WTC11 (cell line): ENCODE measurements around the gene CEP68. TPM values are rescaled to one million over a fixed set of nuclear protein-coding genes. Genes with fewer than 3 reads are reported as not detected.

Source experiments
- ATAC-seq: fragments of 200-7000 bp; cut with Tn5 transposase; 2 replicates; pipeline ENCODE4 v1.10.0; 2021; ENCODE audit warnings: mild to moderate bottlenecking, moderate library complexity
- CTCF ChIA-PET: fragments of 300-600 bp; sonication (Branson Sonifier 250); formaldehyde crosslinking; loops from one replicate; lab custom pipeline; 2021; ENCODE audit warnings: antibody characterized with exemption; lab: Charles Lee
- POLR2A ChIA-PET: fragments of 350-600 bp; sonication (Branson Sonifier 250); formaldehyde crosslinking; loops from one replicate; lab custom pipeline; 2021; ENCODE audit warnings: antibody characterized with exemption; lab: Charles Lee
- DNase-seq: peaks from one replicate; pipeline ENCODE4 v3.0.0; 2021; ENCODE audit warnings: low spot score
- H3K27ac Mint-ChIP-seq: 2 replicates; pipeline ENCODE4 v1.8.0; 2021; ENCODE audit warnings: mixed read lengths
- H3K27me3 Mint-ChIP-seq: 2 replicates; pipeline ENCODE4 v1.8.0; 2021; ENCODE audit warnings: low read depth, mild to moderate bottlenecking, moderate library complexity, mixed read lengths
- H3K36me3 Mint-ChIP-seq: 2 replicates; pipeline ENCODE4 v1.8.0; 2021; ENCODE audit warnings: mixed read lengths
- H3K4me1 Mint-ChIP-seq: 2 replicates; pipeline ENCODE4 v1.8.0; 2022; ENCODE audit warnings: mixed read lengths
- H3K4me3 Mint-ChIP-seq: 2 replicates; pipeline ENCODE4 v1.8.0; 2021; ENCODE audit warnings: mild to moderate bottlenecking, moderate library complexity, mixed read lengths
- H3K9me3 Mint-ChIP-seq: 2 replicates; pipeline ENCODE4 v1.8.0; 2021; ENCODE audit warnings: mixed read lengths
- ATF1 ChIP-seq: sonication (generic); formaldehyde crosslinking; IDR thresholded peaks from 2 replicates; pipeline ENCODE4 v1.8.1; 2023; ENCODE audit warnings: mild to moderate bottlenecking, moderate library complexity, missing genetic modification reagents
- CREB1 ChIP-seq: sonication (generic); formaldehyde crosslinking; IDR thresholded peaks from 2 replicates; pipeline ENCODE4 v1.8.0; 2023; ENCODE audit warnings: mild to moderate bottlenecking, missing genetic modification reagents
- E2F1 ChIP-seq: sonication (generic); formaldehyde crosslinking; IDR thresholded peaks from 2 replicates; pipeline ENCODE4 v1.8.0; 2022; ENCODE audit warnings: mild to moderate bottlenecking, missing genetic modification reagents
- E2F4 ChIP-seq: sonication (generic); formaldehyde crosslinking; IDR thresholded peaks from 2 replicates; pipeline ENCODE4 v1.8.1; 2022; ENCODE audit warnings: low read depth, mild to moderate bottlenecking, moderate library complexity, missing genetic modification reagents, borderline replicate concordance
- ELF4 ChIP-seq: sonication (generic); formaldehyde crosslinking; IDR thresholded peaks from 2 replicates; pipeline ENCODE4 v1.8.1; 2022; ENCODE audit warnings: low read depth, mild to moderate bottlenecking, moderate library complexity, missing genetic modification reagents
- ESRRA ChIP-seq: sonication (generic); formaldehyde crosslinking; IDR thresholded peaks from 2 replicates; pipeline ENCODE4 v1.8.1; 2022; ENCODE audit warnings: mild to moderate bottlenecking, missing genetic modification reagents, borderline replicate concordance
- FOXK1 ChIP-seq: sonication (generic); formaldehyde crosslinking; IDR thresholded peaks from 2 replicates; pipeline ENCODE4 v1.8.0; 2022; ENCODE audit warnings: mild to moderate bottlenecking, moderate library complexity, missing genetic modification reagents
- FOXP1 ChIP-seq: sonication (generic); formaldehyde crosslinking; IDR thresholded peaks from 2 replicates; pipeline ENCODE4 v1.8.0; 2022; ENCODE audit warnings: missing genetic modification reagents, mild to moderate bottlenecking, moderate library complexity, borderline replicate concordance
- FOXP4 ChIP-seq: sonication (generic); formaldehyde crosslinking; IDR thresholded peaks from 2 replicates; pipeline ENCODE4 v1.8.0; 2022; ENCODE audit warnings: mild to moderate bottlenecking, missing genetic modification reagents
- GRHL2 ChIP-seq: fragments of 250-450 bp; sonication (Bioruptor Pico); IDR thresholded peaks from 2 replicates; pipeline ENCODE4 v1.8.0; 2022; ENCODE audit warnings: mild to moderate bottlenecking, moderate library complexity; ENCODE audit not compliant: insufficient replicate concordance, severe bottlenecking
- IRF1 ChIP-seq: sonication (generic); formaldehyde crosslinking; IDR thresholded peaks from 2 replicates; pipeline ENCODE4 v1.8.0; 2023; ENCODE audit warnings: missing genetic modification reagents
- KAT7 ChIP-seq: sonication (generic); formaldehyde crosslinking; IDR thresholded peaks from 2 replicates; pipeline ENCODE4 v1.8.1; 2023; ENCODE audit warnings: missing genetic modification reagents, mild to moderate bottlenecking, borderline replicate concordance
- NFE2L1 ChIP-seq: sonication (generic); formaldehyde crosslinking; IDR thresholded peaks from 2 replicates; pipeline ENCODE4 v1.8.1; 2023; ENCODE audit warnings: missing genetic modification reagents
- RORB ChIP-seq: fragments of 250-450 bp; sonication (Bioruptor Pico); IDR thresholded peaks from 2 replicates; pipeline ENCODE4 v1.9.0; 2021; ENCODE audit warnings: mild to moderate bottlenecking
- TEAD4 ChIP-seq: sonication (generic); formaldehyde crosslinking; IDR thresholded peaks from 2 replicates; pipeline ENCODE4 v1.8.0; 2022; ENCODE audit warnings: mild to moderate bottlenecking, missing genetic modification reagents
- TP53 ChIP-seq: sonication (generic); formaldehyde crosslinking; IDR thresholded peaks from 2 replicates; pipeline ENCODE4 v1.8.1; 2023; ENCODE audit warnings: mild to moderate bottlenecking, missing genetic modification reagents
- ZNF138 ChIP-seq: sonication (generic); formaldehyde crosslinking; conservative IDR thresholded peaks from 2 replicates; pipeline ENCODE4 v1.8.1; 2022; ENCODE audit warnings: mild to moderate bottlenecking, moderate library complexity, missing genetic modification reagents
- ZNF232 ChIP-seq: sonication (generic); formaldehyde crosslinking; IDR thresholded peaks from 2 replicates; pipeline ENCODE4 v1.8.0; 2022; ENCODE audit warnings: mild to moderate bottlenecking, missing genetic modification reagents
- ZNF532 ChIP-seq: fragments of 250-450 bp; sonication (Bioruptor Pico); IDR thresholded peaks from 2 replicates; pipeline ENCODE4 v1.9.0; 2021; ENCODE audit warnings: mild to moderate bottlenecking, borderline replicate concordance
- total RNA-seq: library from RNA; stranded (reverse); gene quantifications from 3 replicates; pipeline ENCODE4 v1.2.3, GENCODE V29; 2021

CEP68 gene
- total RNA-seq, 1 experiment from 2014 or later, result 16.7 TPM

- ChIA-PET CTCF (no interaction called here), POLR2A (no interaction called here)
- Mint-ChIP-seq H3K4me1 (peaks cover 23% of the 10 kb centered on the region), H3K27me3 (no peaks in the 10 kb centered on the region), H3K9me3 (no peaks in the 10 kb centered on the region), H3K36me3 (no peaks in the 10 kb centered on the region), H3K27ac (no peak overlapping the region), H3K4me3 (no peak overlapping the region)
- ATAC-seq (no peak), DNase-seq (no peak)
- TF ChIP-seq E2F1 (CRISPR knock-in tag) (no peak), IRF1 (CRISPR knock-in tag) (no peak), FOXP4 (no peak), ESRRA (CRISPR knock-in tag) (no peak), FOXP1 (no peak), KAT7 (no peak)
Measured at GRCh38 chr2:65015731-65016130, 40.5 kb upstream of the CEP68 start.

GRCh38 chr2:65016789-65017188, 39.4 kb upstream of the CEP68 start:
- ATAC-seq (no peak), DNase-seq (no peak)
- no peaks in the 10 kb centered on the region for H3K9me3 Mint-ChIP-seq
- H3K4me1 Mint-ChIP-seq, result peaks cover 23% of the 10 kb centered on the region
- CTCF ChIA-PET, result interaction anchor here (0.8 to 2.0 kb wide), 14 partner anchors 9 to 541 kb away, joined by 3 to 8 read pairs (median 4); no protein-coding TSS in a partner anchor
- no peak overlapping the region for H3K4me3 Mint-ChIP-seq
- no peaks in the 10 kb centered on the region for H3K36me3 Mint-ChIP-seq
- H3K27ac Mint-ChIP-seq, result no peak overlapping the region
- POLR2A ChIA-PET, result no interaction called here
- no peaks in the 10 kb centered on the region for H3K27me3 Mint-ChIP-seq
- TF ChIP-seq TEAD4 (CRISPR knock-in tag) (no peak), ELF4 (no peak), CREB1 (CRISPR knock-in tag) (no peak), GRHL2 (CRISPR knock-in tag) (no peak), TP53 (CRISPR knock-in tag) (no peak), IRF1 (CRISPR knock-in tag) (no peak), E2F4 (no peak), NFE2L1 (no peak), ATF1 (CRISPR knock-in tag) (no peak), FOXP4 (no peak), E2F1 (CRISPR knock-in tag) (no peak), ZNF138 (CRISPR knock-in tag) (no peak), RORB (CRISPR knock-in tag) (no peak), FOXK1 (CRISPR knock-in tag) (no peak), ZNF232 (CRISPR knock-in tag) (no peak), ZNF532 (CRISPR knock-in tag) (no peak)
